Activated CD4-positive, alpha-beta T cell treated with anti-CD3 and anti-CD28 coated beads, Interleukin-2, amount 10 ng/mL, durations not matched to agents 7 days and 5 days (primary cell): Measurements from ENCODE around the gene LRRC4C. TPM values are rescaled to one million over a fixed set of nuclear protein-coding genes. Genes with fewer than 3 reads are reported as not detected.

Experiments used
- CTCF ChIA-PET: fragments of 350-600 bp; sonication (Branson Sonifier 250); formaldehyde crosslinking; loops from one replicate; lab custom pipeline; 2021; ENCODE audit warnings: antibody characterized with exemption; lab: Charles Lee
- POLR2A ChIA-PET: fragments of 350-600 bp; sonication (Branson Sonifier 250); formaldehyde crosslinking; loops from one replicate; lab custom pipeline; 2021; ENCODE audit warnings: antibody characterized with exemption; lab: Charles Lee
- DNase-seq: peaks from one replicate; pipeline ENCODE4 v3.0.0-alpha.2; 2020
- H3K27ac Mint-ChIP-seq: one replicate; pipeline ENCODE4 v1.8.0; 2021; ENCODE audit warnings: mild to moderate bottlenecking, moderate library complexity, mixed read lengths
- H3K27me3 Mint-ChIP-seq: one replicate; pipeline ENCODE4 v1.8.0; 2021; ENCODE audit warnings: mixed read lengths
- H3K36me3 Mint-ChIP-seq: one replicate; pipeline ENCODE4 v1.8.0; 2021; ENCODE audit warnings: low read depth, mixed read lengths
- H3K4me1 Mint-ChIP-seq: one replicate; pipeline ENCODE4 v1.8.0; 2021; ENCODE audit warnings: mixed read lengths
- H3K4me3 Mint-ChIP-seq: one replicate; pipeline ENCODE4 v1.8.0; 2021; ENCODE audit warnings: mild to moderate bottlenecking, moderate library complexity, mixed read lengths
- H3K9me3 Mint-ChIP-seq: one replicate; pipeline ENCODE4 v1.8.0; 2021; ENCODE audit warnings: mixed read lengths
- total RNA-seq, 2 experiments: library from RNA; stranded (reverse); gene quantifications; one replicate each; pipeline ENCODE4 v1.2.3, GENCODE V29; 2021

Gene LRRC4C
- total RNA-seq, 2 experiments from 2014 or later, result not detected

DNA sequence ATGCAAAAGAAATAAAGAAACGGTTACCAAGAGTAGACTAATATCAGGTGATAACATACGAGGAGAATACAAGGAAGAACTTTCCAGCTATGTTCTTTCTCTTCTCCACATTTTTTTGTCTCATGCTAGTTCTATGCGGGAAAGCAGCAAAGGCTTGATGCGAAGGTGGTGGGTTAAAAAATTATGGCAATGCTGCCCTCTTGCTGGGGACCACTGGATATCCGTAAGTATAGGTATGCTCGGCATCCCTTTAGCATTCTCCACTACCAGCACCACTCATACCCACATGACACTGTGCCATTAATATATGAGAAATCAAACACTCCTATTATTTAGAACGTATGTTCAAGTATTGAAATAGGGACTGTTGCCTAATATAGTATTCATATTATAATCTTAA is 776.4 kb downstream of the LRRC4C start:
- no peaks in the 10 kb centered on the region for H3K27me3 Mint-ChIP-seq
- DNase-seq, result no peak
- ChIA-PET POLR2A (no interaction called here), CTCF (no interaction called here)
- H3K36me3 Mint-ChIP-seq, result no peaks in the 10 kb centered on the region
- no peak overlapping the region for H3K27ac Mint-ChIP-seq
- H3K4me1 Mint-ChIP-seq, result no peaks in the 10 kb centered on the region
- H3K4me3 Mint-ChIP-seq, result no peak overlapping the region
- H3K9me3 Mint-ChIP-seq, result peaks cover 21% of the 10 kb centered on the region

DNA sequence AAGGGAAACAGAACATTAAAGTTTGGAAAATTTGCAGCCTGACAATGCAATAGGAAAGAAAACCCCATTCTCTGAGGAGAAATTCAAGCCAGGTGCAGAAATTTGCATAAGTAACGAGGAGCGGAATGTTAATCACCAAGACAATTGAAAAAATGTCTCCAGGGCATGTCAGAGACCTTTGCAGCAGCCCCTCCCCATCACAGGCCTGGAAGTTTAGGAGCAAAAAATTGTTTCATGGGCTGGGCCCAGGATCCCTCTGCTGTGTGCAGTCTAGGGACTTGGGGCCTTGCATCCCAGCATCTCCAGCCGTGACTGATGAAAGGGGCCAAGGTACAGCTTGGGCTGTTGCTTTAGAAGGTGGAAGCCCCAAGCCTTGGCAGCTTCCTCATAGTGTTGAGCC is 780.2 kb downstream of the LRRC4C start:
- H3K27ac Mint-ChIP-seq, result no peak overlapping the region
- H3K36me3 Mint-ChIP-seq, result no peaks in the 10 kb centered on the region
- H3K4me3 Mint-ChIP-seq, result no peak overlapping the region
- peaks cover 25% of the 10 kb centered on the region for H3K9me3 Mint-ChIP-seq
- no peaks in the 10 kb centered on the region for H3K27me3 Mint-ChIP-seq
- no peaks in the 10 kb centered on the region for H3K4me1 Mint-ChIP-seq
- ChIA-PET CTCF (no interaction called here), POLR2A (no interaction called here)
- DNase-seq, result no peak

DNA sequence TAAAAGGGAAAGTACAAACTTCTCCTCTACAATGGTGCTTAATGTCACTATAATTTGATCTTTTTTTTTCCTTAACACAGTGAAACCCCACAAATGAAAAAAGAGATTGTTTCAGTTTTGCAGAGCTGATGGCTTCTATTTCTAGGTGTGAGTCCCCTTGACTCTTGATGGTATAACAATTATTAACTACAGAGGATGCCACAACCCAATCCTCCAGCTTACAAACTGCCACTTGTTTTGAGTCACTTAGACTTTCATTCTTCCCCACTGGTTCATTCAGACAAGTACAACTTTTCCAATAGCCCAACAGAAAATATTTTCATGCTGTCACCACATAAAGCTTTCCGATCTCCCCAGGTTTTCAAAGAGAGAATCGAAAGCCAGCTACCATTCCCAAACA is 812.2 kb downstream of the LRRC4C start:
- H3K36me3 Mint-ChIP-seq, result no peaks in the 10 kb centered on the region
- no peak overlapping the region for H3K4me3 Mint-ChIP-seq
- no peak overlapping the region for H3K27ac Mint-ChIP-seq
- H3K9me3 Mint-ChIP-seq, result peaks cover 34% of the 10 kb centered on the region
- no peak for DNase-seq
- CTCF ChIA-PET, result no interaction called here
- POLR2A ChIA-PET, result no interaction called here
- no peaks in the 10 kb centered on the region for H3K4me1 Mint-ChIP-seq
- H3K27me3 Mint-ChIP-seq, result no peaks in the 10 kb centered on the region

DNA sequence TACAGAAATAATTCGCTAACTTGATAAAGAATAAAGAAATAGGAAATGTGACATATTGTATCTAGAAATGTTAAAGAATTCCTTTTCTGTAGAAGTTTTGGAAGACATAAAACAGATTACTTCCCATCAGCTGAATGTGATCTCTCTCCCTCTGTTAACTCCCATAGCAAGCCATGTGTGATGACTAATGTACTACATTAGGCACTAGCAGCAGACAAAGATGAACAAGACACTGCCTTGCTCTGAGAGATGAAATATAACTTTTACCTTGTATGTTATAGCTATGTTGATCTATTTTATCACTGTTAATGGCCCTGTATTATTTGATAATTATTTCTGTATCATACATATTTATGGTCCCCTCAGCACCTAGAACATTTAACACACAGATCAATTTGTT is 817.2 kb downstream of the LRRC4C start:
- no peak overlapping the region for H3K4me3 Mint-ChIP-seq
- no peaks in the 10 kb centered on the region for H3K36me3 Mint-ChIP-seq
- no peaks in the 10 kb centered on the region for H3K27me3 Mint-ChIP-seq
- DNase-seq, result no peak
- H3K27ac Mint-ChIP-seq, result no peak overlapping the region
- peaks cover 16% of the 10 kb centered on the region for H3K9me3 Mint-ChIP-seq
- no peaks in the 10 kb centered on the region for H3K4me1 Mint-ChIP-seq
- ChIA-PET CTCF (no interaction called here), POLR2A (no interaction called here)

DNA sequence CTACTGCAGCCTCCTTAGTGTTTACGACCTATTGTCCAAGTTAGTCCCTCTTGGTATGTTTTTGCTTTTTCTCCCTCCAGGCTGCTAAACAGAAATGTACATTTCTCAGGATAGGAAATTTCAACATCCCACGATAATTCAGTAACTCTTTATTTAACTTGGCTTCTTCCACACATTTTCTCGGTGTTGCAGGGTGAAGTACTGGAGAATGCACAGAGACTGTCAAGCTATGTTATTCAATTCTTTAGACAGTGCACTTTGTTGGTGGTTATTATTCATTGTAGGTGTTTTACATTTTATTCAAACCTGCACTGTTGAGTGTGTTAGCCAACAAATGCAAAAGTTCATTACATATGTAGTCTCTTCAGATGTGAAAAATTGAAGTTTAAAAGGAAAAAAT is 839.8 kb downstream of the LRRC4C start:
- Mint-ChIP-seq H3K27ac (no peak overlapping the region), H3K9me3 (peaks cover 10% of the 10 kb centered on the region), H3K4me3 (no peak overlapping the region), H3K36me3 (no peaks in the 10 kb centered on the region), H3K4me1 (no peaks in the 10 kb centered on the region), H3K27me3 (no peaks in the 10 kb centered on the region)
- ChIA-PET CTCF (no interaction called here), POLR2A (no interaction called here)
- no peak for DNase-seq

DNA sequence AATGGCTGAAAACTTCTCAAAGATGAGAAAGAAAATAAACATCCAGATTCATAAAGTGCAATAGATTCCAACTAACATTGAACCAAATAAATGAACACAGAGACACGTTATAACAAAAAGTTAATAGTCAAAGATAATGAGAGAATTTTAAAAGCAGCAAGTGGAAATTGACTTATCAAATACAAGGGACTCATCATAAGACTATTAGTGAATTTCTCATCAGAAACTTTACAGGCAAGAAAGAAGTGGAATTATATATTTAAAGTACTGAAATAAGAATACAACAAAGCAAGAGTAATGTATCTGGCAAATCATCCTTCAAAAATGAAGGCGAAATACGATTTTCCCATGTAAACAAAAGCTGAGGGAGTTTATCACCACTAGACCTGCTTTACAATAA is 852.7 kb downstream of the LRRC4C start:
- no peak overlapping the region for H3K4me3 Mint-ChIP-seq
- ChIA-PET POLR2A (no interaction called here), CTCF (no interaction called here)
- H3K27ac Mint-ChIP-seq, result no peak overlapping the region
- no peaks in the 10 kb centered on the region for H3K36me3 Mint-ChIP-seq
- DNase-seq, result no peak
- no peaks in the 10 kb centered on the region for H3K27me3 Mint-ChIP-seq
- H3K4me1 Mint-ChIP-seq, result no peaks in the 10 kb centered on the region
- peaks cover 32% of the 10 kb centered on the region for H3K9me3 Mint-ChIP-seq

DNA sequence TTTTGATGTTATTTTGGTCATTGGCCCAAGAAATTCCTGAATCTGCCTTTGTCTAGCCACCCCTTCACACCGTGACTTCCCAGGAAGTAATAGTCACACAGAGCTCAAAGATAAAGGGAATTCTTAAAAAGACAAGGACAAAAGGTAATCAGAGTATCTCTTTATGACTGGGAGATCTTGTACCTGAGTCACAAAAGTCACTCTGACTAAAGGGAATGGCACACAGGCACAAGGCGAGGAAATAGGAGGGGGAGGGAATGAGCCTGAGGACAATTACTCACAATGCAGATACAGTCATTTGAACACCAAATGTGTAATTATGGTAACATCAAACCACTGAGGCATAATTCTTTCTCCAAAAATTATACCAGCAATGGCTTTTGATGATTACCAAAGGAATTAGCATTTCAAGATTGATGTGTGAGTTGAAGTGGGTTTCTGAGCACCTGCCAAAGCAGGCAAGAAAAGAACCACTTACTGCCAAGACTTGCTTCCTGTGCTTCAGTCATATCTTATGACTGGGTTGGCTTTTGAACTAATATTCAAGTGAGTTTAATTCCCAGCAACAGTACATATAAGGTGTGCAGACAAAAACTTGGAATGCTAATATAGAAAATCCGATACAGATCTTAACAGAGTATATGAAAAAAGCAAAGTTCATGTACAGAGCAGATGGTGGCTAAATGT is 856.4 kb downstream of the LRRC4C start:
- no peak overlapping the region for H3K4me3 Mint-ChIP-seq
- peaks cover 25% of the 10 kb centered on the region for H3K9me3 Mint-ChIP-seq
- DNase-seq, result no peak
- H3K27ac Mint-ChIP-seq, result no peak overlapping the region
- no peaks in the 10 kb centered on the region for H3K27me3 Mint-ChIP-seq
- no peaks in the 10 kb centered on the region for H3K36me3 Mint-ChIP-seq
- no peaks in the 10 kb centered on the region for H3K4me1 Mint-ChIP-seq
- CTCF ChIA-PET, result no interaction called here
- POLR2A ChIA-PET, result no interaction called here

DNA sequence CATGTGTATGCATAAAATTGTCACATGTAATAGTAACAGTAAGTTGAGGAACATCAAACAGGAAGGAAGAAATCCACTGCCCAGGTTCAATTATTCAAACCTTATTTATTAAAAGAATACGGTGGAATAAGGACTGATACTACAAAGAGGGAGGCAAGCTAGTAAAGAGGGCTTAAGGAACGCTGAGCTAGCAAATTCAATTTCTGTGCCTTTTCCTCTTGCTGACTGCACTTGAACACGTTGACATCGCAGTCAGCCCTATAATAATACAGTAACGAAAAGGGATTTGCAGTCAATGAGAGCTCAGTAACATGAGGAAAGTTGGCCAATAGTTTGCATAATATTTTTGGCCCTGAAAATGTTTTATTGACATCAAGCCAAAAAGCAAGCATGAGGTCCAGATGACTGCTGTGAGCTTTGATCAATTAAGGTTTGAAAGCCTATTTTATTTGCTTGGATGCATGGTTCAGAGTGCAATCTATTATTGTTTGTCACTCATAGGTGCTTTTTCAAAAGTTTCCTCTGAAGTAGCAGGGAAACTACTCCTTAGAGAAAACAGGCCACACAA is 861.8 kb downstream of the LRRC4C start:
- Mint-ChIP-seq H3K9me3 (peaks cover 9% of the 10 kb centered on the region), H3K4me1 (no peaks in the 10 kb centered on the region), H3K4me3 (no peak overlapping the region), H3K27me3 (no peaks in the 10 kb centered on the region), H3K36me3 (no peaks in the 10 kb centered on the region), H3K27ac (no peak overlapping the region)
- DNase-seq, result no peak
- ChIA-PET POLR2A (no interaction called here), CTCF (no interaction called here)

DNA sequence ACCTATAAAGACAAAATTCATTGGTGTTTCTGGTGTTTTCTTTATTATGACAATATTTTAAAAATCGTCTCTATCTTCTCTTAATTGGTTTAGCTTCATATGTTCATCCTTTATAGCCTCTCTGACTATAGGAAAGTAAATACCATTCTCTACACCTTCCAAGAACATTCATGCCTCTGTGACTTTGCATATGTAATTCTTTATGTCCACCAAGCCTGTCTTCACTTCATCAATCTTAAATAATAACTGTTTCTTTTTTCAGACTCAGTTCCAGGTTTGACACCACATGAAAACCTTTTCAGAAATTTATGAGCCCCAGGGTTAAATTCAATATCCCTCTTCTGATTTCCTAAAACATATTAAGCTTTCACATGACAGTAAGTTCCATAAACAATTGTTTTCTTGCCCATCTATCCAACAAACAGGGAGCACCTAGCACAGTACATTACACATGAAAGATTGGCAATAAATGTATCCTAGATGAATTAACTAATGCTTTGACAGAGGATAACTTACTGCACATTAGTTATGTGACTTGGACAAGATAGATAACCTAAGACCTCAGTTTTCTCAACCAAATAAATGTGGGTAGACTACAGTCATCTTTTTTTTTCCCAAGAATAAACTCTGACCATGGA is 886.1 kb downstream of the LRRC4C start:
- Mint-ChIP-seq H3K4me3 (no peak overlapping the region), H3K9me3 (peaks cover 9% of the 10 kb centered on the region), H3K36me3 (no peaks in the 10 kb centered on the region), H3K27ac (no peak overlapping the region), H3K4me1 (no peaks in the 10 kb centered on the region), H3K27me3 (no peaks in the 10 kb centered on the region)
- ChIA-PET CTCF (no interaction called here), POLR2A (no interaction called here)
- DNase-seq, result no peak

DNA sequence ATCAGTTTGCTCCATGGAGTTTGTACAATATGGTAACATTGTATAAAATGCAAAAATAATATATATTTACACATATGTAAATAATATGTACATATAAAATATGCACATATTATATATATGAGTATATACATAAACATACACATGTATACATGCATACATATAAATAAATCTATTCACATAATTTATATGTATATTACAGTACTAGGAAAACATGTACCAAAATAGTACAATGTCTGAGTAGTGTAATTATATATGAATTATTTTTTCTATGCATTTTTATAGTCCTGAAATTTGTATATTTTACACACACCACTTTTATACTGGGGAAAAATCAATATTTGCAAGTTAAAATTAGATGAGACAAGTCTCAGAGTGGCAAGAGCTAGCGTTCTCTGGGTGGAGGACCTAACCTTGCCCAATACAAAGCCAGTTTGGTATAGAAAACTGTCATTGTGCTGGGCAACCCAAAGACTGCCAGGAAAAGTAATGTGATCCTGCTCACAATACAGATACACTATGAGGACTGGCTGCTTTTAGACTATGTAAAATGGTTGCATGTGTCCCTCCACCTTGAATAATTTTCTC is 889.4 kb downstream of the LRRC4C start:
- POLR2A ChIA-PET, result no interaction called here

DNA sequence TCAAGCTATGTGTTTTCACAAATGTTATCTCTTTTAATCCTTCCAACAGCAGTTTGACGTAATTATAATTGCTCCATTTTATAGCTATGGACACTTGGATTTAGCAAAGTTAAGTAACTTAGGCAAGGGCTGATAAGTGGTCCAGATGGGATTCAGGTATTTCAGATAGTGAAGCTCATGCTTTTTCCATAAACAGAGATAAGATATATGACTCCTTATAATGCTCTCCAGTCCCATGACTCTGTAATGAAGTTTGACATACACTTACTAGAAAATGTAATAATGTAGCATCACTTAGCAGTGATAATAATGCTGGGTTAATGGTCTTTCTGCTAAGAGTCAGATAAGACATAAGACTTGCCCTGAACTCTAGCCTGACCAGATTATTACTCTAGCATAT is 892.1 kb downstream of the LRRC4C start:
- H3K27me3 Mint-ChIP-seq, result no peaks in the 10 kb centered on the region
- H3K4me1 Mint-ChIP-seq, result no peaks in the 10 kb centered on the region
- no peak overlapping the region for H3K27ac Mint-ChIP-seq
- no peak overlapping the region for H3K4me3 Mint-ChIP-seq
- no peaks in the 10 kb centered on the region for H3K36me3 Mint-ChIP-seq
- POLR2A ChIA-PET, result no interaction called here
- no peak for DNase-seq
- peaks cover 9% of the 10 kb centered on the region for H3K9me3 Mint-ChIP-seq
- CTCF ChIA-PET, result no interaction called here

More for the DNA sequence above, 889.4 kb downstream of the LRRC4C start:
- Mint-ChIP-seq H3K27ac (no peak overlapping the region), H3K36me3 (no peaks in the 10 kb centered on the region), H3K27me3 (no peaks in the 10 kb centered on the region), H3K4me3 (no peak overlapping the region), H3K9me3 (peaks cover 5% of the 10 kb centered on the region), H3K4me1 (no peaks in the 10 kb centered on the region)
- CTCF ChIA-PET, result no interaction called here
- no peak for DNase-seq

DNA sequence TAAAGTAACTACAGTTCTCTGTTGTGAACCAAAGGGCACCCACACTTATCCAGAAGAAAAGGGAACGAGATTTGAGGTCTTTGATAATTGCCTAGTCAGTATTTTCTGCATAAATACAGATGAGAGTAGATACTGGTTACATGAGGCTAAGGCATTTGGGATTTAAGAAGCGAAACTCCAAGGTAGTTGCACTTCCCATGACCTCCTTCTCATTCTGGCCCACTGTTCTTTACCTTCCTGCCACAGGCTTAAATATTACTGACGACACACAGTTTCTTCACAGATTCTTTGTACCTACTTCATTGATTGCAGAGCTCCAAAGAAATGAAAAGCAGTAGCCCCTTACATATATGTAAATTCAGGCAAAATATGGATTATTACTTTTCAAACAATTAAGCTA is 915.3 kb downstream of the LRRC4C start:
- peaks cover 12% of the 10 kb centered on the region for H3K9me3 Mint-ChIP-seq

DNA sequence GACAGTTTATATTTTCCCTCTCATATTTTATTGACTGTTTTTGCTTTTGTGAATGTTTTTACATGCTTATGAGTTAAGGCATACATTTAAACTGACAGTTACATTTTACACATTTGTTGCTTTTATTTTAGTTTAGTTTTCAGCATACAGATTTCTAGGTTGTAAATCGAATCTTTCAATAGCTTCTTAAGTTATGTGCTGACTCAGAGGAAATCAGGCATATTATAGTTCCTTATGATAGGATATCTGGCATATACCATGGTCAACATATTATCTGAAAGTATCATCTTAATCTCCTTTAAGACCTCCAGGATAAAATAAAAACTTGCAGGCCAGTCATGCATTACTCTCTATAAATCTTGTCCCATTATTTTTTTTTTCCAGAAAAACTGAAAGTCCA is 916.6 kb downstream of the LRRC4C start:
- Mint-ChIP-seq H3K27ac (no peak overlapping the region), H3K4me3 (no peak overlapping the region), H3K9me3 (peaks cover 11% of the 10 kb centered on the region), H3K4me1 (no peaks in the 10 kb centered on the region), H3K36me3 (no peaks in the 10 kb centered on the region), H3K27me3 (no peaks in the 10 kb centered on the region)
- ChIA-PET CTCF (no interaction called here), POLR2A (no interaction called here)
- DNase-seq, result no peak

More for the DNA sequence above, 915.3 kb downstream of the LRRC4C start:
- H3K4me1 Mint-ChIP-seq, result no peaks in the 10 kb centered on the region
- ChIA-PET POLR2A (no interaction called here), CTCF (no interaction called here)
- no peak overlapping the region for H3K4me3 Mint-ChIP-seq
- DNase-seq, result no peak
- no peak overlapping the region for H3K27ac Mint-ChIP-seq
- H3K36me3 Mint-ChIP-seq, result no peaks in the 10 kb centered on the region
- H3K27me3 Mint-ChIP-seq, result no peaks in the 10 kb centered on the region
